Neuronal stem cell (in vitro differentiated cells): Measurements from ENCODE around the gene CHID1.

Experiments used
- DNase-seq: peaks from one replicate; pipeline ENCODE4 v3.0.0-alpha.2; 2013; ENCODE audit warnings: low spot score
- H2AFZ ChIP-seq: one replicate; pipeline ENCODE4 v1.6.1; 2013; ENCODE audit warnings: mild to moderate bottlenecking, low read length, inconsistent platforms
- H2AK5ac ChIP-seq: 2 replicates; pipeline ENCODE4 v1.6.1; 2013; ENCODE audit warnings: low read depth, mild to moderate bottlenecking, inconsistent platforms, low read length, moderate library complexity, mixed read lengths
- H2BK120ac ChIP-seq: 2 replicates; pipeline ENCODE4 v1.6.1; 2013; ENCODE audit warnings: low read depth, mild to moderate bottlenecking, inconsistent platforms, low read length, moderate library complexity, mixed read lengths
- H2BK12ac ChIP-seq: one replicate; pipeline ENCODE4 v1.6.1; 2013; ENCODE audit warnings: low read length, inconsistent platforms
- H2BK15ac ChIP-seq: 2 replicates; pipeline ENCODE4 v1.6.1; 2013; ENCODE audit warnings: mild to moderate bottlenecking, low read length, inconsistent platforms, mixed read lengths
- H2BK5ac ChIP-seq: one replicate; pipeline ENCODE4 v1.6.1; 2013; ENCODE audit warnings: inconsistent platforms, mild to moderate bottlenecking, low read length, moderate library complexity
- H3K14ac ChIP-seq: one replicate; pipeline ENCODE4 v1.6.1; 2013; ENCODE audit warnings: low read length, inconsistent platforms
- H3K18ac ChIP-seq: 2 replicates; pipeline ENCODE4 v1.6.1; 2013; ENCODE audit warnings: low read length, inconsistent platforms
- H3K23ac ChIP-seq: 2 replicates; pipeline ENCODE4 v1.6.1; 2013; ENCODE audit warnings: low read depth, mild to moderate bottlenecking, mixed read lengths, low read length, inconsistent platforms; ENCODE audit not compliant: poor library complexity
- H3K27ac ChIP-seq: replicated peaks from 3 replicates; pipeline ENCODE4 v1.5.1; 2013; ENCODE audit warnings: low read length, inconsistent platforms
- H3K27me3 ChIP-seq, 3 experiments: 2 replicates each; pipeline ENCODE4 v1.6.1; 2013; ENCODE audit warnings: low read length in 3 of 3, mild to moderate bottlenecking in 2 of 3, inconsistent platforms in 1 of 3, low read depth in 1 of 3, mixed read lengths in 1 of 3, moderate library complexity in 1 of 3; ENCODE audit not compliant: control insufficient read depth in 3 of 3, insufficient read depth in 3 of 3
- H3K36me3 ChIP-seq, 2 donors: replicated peaks in 1 of 2; 2 replicates each; pipeline ENCODE4 v1.6.1; 2013; ENCODE audit warnings: low read length in 2 of 2; ENCODE audit not compliant: control insufficient read depth in 2 of 2, insufficient read depth in 2 of 2
- H3K4ac ChIP-seq: 2 replicates; pipeline ENCODE4 v1.6.1; 2013; ENCODE audit warnings: inconsistent platforms, mild to moderate bottlenecking, low read length, moderate library complexity
- H3K4me1 ChIP-seq, 2 donors: 1 replicate in 1 of 2; 2 replicates in 1 of 2; pipeline ENCODE4 v1.6.1; 2013; ENCODE audit warnings: low read length in 2 of 2, low read depth in 1 of 2; ENCODE audit not compliant: control insufficient read depth in 2 of 2, insufficient read depth in 1 of 2
- H3K4me2 ChIP-seq: one replicate; pipeline ENCODE4 v1.6.1; 2013; ENCODE audit warnings: mild to moderate bottlenecking, low read length, inconsistent platforms; ENCODE audit not compliant: insufficient read depth, poor library complexity, severe bottlenecking
- H3K4me3 ChIP-seq, 2 donors: 2 replicates each; pipeline ENCODE4 v1.5.1; 2013; ENCODE audit warnings: low read length in 2 of 2, mild to moderate bottlenecking in 2 of 2, inconsistent platforms in 1 of 2, moderate library complexity in 1 of 2
- H3K79me1 ChIP-seq: one replicate; pipeline ENCODE4 v1.6.1; 2013; ENCODE audit warnings: low read depth, mild to moderate bottlenecking, inconsistent platforms, low read length, moderate library complexity
- H3K9ac ChIP-seq: one replicate; pipeline ENCODE4 v1.6.1; 2013; ENCODE audit warnings: mild to moderate bottlenecking, low read depth, low read length, inconsistent platforms; ENCODE audit not compliant: poor library complexity
- H3K9me3 ChIP-seq, 2 donors: replicated peaks in 1 of 2; 2 replicates each; pipeline versions ENCODE3 to v1.6.1; 2013; ENCODE audit warnings: low read length in 2 of 2, mild to moderate bottlenecking in 2 of 2, inconsistent platforms in 1 of 2, low read depth in 1 of 2, mixed read lengths in 1 of 2, moderate library complexity in 1 of 2; ENCODE audit not compliant: control insufficient read depth in 2 of 2, insufficient read depth in 1 of 2
- H4K8ac ChIP-seq: one replicate; pipeline ENCODE4 v1.6.1; 2013; ENCODE audit warnings: low read depth, mild to moderate bottlenecking, inconsistent platforms, low read length, moderate library complexity
- H4K91ac ChIP-seq: one replicate; pipeline ENCODE4 v1.6.1; 2013; ENCODE audit warnings: low read length, low read depth, mild to moderate bottlenecking, inconsistent platforms; ENCODE audit not compliant: poor library complexity
- WGBS, 2 donors: extraction: QIAGEN DNeasy Blood & Tissue Kit; methylation state at CpG; one replicate each; pipeline ENCODE4 v1.1.7; 2013; ENCODE audit warnings: missing lambda C conversion rate in 2 of 2, mixed read lengths in 1 of 2; ENCODE audit not compliant: insufficient read length in 2 of 2, insufficient replicate concordance in 1 of 2; ENCODE audit errors: extremely low coverage in 2 of 2; 5-methylcytosine and 5-hydroxymethylcytosine counted together

Gene CHID1

DNA sequence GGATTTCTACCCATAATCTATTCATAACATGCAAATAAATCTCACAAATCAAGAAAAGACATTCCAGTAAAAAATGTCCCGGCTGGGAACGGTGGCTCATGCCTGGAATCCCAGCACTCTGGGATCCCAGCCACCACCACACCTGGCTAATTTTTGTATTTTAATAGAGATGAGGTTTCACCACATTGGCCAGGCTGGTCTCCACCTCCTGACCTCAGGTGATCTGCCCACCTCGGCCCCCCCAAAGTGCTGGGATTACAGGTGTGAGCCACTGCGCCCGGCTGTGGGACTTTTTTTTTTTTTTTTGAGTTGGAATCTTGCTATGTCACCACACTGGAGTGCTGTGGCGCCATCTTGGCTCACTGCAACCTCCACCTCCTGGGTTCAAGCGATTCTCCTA is 4.7 kb downstream of the CHID1 start:
- Histone ChIP-seq H3K79me1 (peaks cover 16% of the 10 kb centered on the region), H3K14ac (no peak overlapping the region), H3K36me3 (peaks cover 40 to 48% of the 10 kb centered on the region in 2 donors), H4K8ac (no peak overlapping the region), H3K27ac (no peak overlapping the region), H2BK15ac (no peak overlapping the region), H2BK120ac (no peak overlapping the region), H2BK12ac (no peak overlapping the region), H4K91ac (no peak overlapping the region), H3K23ac (no peak overlapping the region), H3K9ac (no peak overlapping the region), H3K4me2 (no peak overlapping the region), H3K4ac (no peak overlapping the region), H3K27me3 (no peaks in the 10 kb centered on the region), H3K9me3 (peaks cover 0 to 5% of the 10 kb centered on the region in 2 donors), H2AK5ac (no peak overlapping the region), H3K4me1 (peaks cover 0 to 8% of the 10 kb centered on the region in 2 donors), H3K18ac (no peak overlapping the region), H2BK5ac (no peak overlapping the region), H2AFZ (no peak overlapping the region), H3K4me3 (no peak overlapping the region)
- no peak for DNase-seq
- no CpG with 5 or more reads among the region's 7 CpGs for WGBS, 2 donors

DNA sequence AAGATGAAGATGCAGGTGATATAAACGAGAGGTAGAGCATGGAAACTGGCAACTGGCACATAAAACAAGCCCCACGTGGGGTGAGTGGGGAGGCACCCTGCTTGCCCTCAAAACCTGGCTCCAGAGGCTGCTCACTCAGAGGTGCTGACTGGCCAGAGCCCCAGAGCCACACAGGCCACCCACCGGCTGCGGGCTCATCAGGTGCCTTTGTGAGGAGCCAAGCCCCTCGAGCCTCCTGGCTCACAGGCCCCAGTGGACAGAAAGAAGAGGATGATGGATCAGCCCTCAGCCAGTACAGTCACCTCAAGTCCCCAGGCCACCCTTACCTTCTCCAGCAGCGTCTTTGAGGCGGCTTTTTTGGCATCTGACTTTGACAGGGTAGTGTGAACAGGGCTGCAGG is 6.2 kb downstream of the CHID1 start:
- no peak for DNase-seq
- H2BK15ac ChIP-seq: no peak overlapping the region
- H3K27me3 ChIP-seq: no peaks in the 10 kb centered on the region
- H3K9ac ChIP-seq: peak overlapping the region; percentile 44
- no peak overlapping the region for H3K18ac ChIP-seq
- H3K79me1 ChIP-seq: peaks cover 11% of the 10 kb centered on the region
- no peak overlapping the region for H2BK120ac ChIP-seq
- no peak overlapping the region for H4K91ac ChIP-seq
- peaks cover 0 to 1% of the 10 kb centered on the region in 2 donors for H3K4me1 ChIP-seq
- H2BK12ac ChIP-seq: no peak overlapping the region
- H3K27ac ChIP-seq: no peak overlapping the region
- H3K36me3 ChIP-seq: peaks cover 53 to 64% of the 10 kb centered on the region in 2 donors
- peaks cover 0 to 5% of the 10 kb centered on the region in 2 donors for H3K9me3 ChIP-seq
- no peak overlapping the region for H3K4me2 ChIP-seq
- no peak overlapping the region for H3K4me3 ChIP-seq
- no peak overlapping the region for H3K14ac ChIP-seq
- H2BK5ac ChIP-seq: no peak overlapping the region
- no peak overlapping the region for H2AFZ ChIP-seq
- H4K8ac ChIP-seq: no peak overlapping the region
- H3K23ac ChIP-seq: peak overlapping the region; percentile 55
- no peak overlapping the region for H2AK5ac ChIP-seq
- no peak overlapping the region for H3K4ac ChIP-seq
- no CpG with 5 or more reads among the region's 7 CpGs for WGBS, 2 donors

DNA sequence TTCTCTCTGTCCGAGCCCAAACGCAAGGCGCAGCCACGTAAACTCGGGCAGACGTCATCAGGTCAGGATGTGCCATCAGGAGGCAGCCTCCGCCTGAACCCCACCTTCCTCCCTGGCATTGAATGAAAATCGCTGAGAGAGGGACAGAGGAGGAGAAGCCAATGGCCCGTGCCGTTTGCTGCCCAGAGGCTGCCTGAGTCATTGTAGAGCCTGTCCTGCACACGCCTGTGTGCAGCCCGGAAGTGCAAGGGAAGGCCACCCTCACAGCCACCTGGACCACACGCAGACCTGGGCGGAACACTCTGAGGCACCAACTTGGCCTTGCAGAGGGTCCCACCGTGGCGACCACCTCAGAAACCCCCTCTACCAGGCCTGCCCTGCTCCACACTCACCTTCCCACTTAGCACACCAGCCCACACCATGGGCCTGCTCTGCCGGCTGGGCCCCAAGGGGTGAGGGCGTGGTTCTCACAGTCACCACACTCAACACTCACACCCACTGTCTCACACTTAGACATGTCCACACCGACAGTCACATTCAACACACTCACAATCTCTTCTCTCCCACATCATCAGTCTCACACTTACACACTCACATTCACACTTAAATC is 9.1 kb downstream of the CHID1 start:
- no peak overlapping the region for H3K4me2 ChIP-seq
- H2AK5ac ChIP-seq: no peak overlapping the region
- no peak overlapping the region for H2BK5ac ChIP-seq
- WGBS, 2 donors: no CpG with 5 or more reads among the region's 19 CpGs
- no peak overlapping the region for H4K91ac ChIP-seq
- H3K9me3 ChIP-seq: peaks cover 0 to 5% of the 10 kb centered on the region in 2 donors
- no peak overlapping the region for H2BK15ac ChIP-seq
- no peak overlapping the region for H2BK120ac ChIP-seq
- no peaks in the 10 kb centered on the region for H3K27me3 ChIP-seq
- H3K9ac ChIP-seq: peak overlapping the region; percentile 70
- H3K14ac ChIP-seq: no peak overlapping the region
- H3K4ac ChIP-seq: no peak overlapping the region
- H2AFZ ChIP-seq: no peak overlapping the region
- peak overlapping the region; percentile 65 for H4K8ac ChIP-seq
- H2BK12ac ChIP-seq: no peak overlapping the region
- H3K18ac ChIP-seq: no peak overlapping the region
- H3K23ac ChIP-seq: no peak overlapping the region
- H3K4me1 ChIP-seq: no peaks in the 10 kb centered on the region
- no peak for DNase-seq
- H3K36me3 ChIP-seq: peaks cover 58 to 74% of the 10 kb centered on the region in 2 donors
- H3K79me1 ChIP-seq: peaks cover 8% of the 10 kb centered on the region
- H3K27ac ChIP-seq: no peak overlapping the region
- no peak overlapping the region for H3K4me3 ChIP-seq

DNA sequence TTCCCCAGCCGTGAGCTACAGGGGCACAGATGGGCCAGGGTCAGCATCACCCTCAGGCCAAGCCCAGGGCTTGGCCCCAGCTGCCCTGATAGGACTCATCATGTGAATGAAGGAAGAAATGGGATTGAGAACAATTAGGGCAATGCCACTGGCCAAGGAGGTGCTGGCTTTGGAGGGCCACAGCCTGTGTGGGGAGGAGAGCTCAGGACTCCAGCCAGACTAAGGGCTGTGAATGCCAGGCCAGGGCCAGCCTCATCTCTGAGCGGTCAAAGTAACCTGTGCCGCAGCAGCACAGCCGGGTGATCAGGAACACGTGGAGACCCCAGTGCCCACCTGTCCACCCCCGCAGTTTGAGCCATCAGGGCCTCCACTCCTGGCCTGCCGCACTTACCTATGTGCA is 10.1 kb downstream of the CHID1 start:
- H3K23ac ChIP-seq: peak overlapping the region; percentile 65
- no CpG with 5 or more reads among the region's 7 CpGs for WGBS, 2 donors
- H2AK5ac ChIP-seq: no peak overlapping the region
- H3K9me3 ChIP-seq: peaks cover 0 to 5% of the 10 kb centered on the region in 2 donors
- no peak overlapping the region for H2BK12ac ChIP-seq
- H3K4me2 ChIP-seq: no peak overlapping the region
- no peaks in the 10 kb centered on the region for H3K4me1 ChIP-seq
- no peak overlapping the region for H3K14ac ChIP-seq
- H4K8ac ChIP-seq: no peak overlapping the region
- no peak for DNase-seq
- H2BK120ac ChIP-seq: no peak overlapping the region
- H3K4me3 ChIP-seq: no peak overlapping the region
- H3K79me1 ChIP-seq: peaks cover 8% of the 10 kb centered on the region
- no peaks in the 10 kb centered on the region for H3K27me3 ChIP-seq
- H3K4ac ChIP-seq: no peak overlapping the region
- peaks cover 58 to 70% of the 10 kb centered on the region in 2 donors for H3K36me3 ChIP-seq
- no peak overlapping the region for H3K18ac ChIP-seq
- H2AFZ ChIP-seq: no peak overlapping the region
- no peak overlapping the region for H2BK5ac ChIP-seq
- no peak overlapping the region for H3K9ac ChIP-seq
- H4K91ac ChIP-seq: no peak overlapping the region
- H3K27ac ChIP-seq: no peak overlapping the region
- no peak overlapping the region for H2BK15ac ChIP-seq
